C4-2B (cell line): ENCODE data around the gene EIF4EBP3.
"Not testable (repeated sequence)": the region's sequence is repeated elsewhere in the genome, so short reads cannot be mapped to it uniquely, and the experiment has no call there.

Experiments
- H3K27ac ChIP-seq: fragments of 450-650 bp; 2 replicates; pipeline ENCODE4 v1.5.1; 2017
- CTCF ChIP-seq: fragments of 450-650 bp; conservative IDR thresholded peaks from 2 replicates; pipeline ENCODE4 v1.5.1; 2017; ENCODE audit warnings: mild to moderate bottlenecking
- ZFX ChIP-seq: fragments of 450-650 bp; IDR thresholded peaks from 2 replicates; pipeline ENCODE4 v1.6.1; 2017

Gene EIF4EBP3

GRCh38 chr5:140587495-140587894 lies 40.0 kb downstream of the EIF4EBP3 start:
- TF ChIP-seq CTCF = no peak
- TF ChIP-seq ZFX = no peak
- no peak overlapping the region for H3K27ac ChIP-seq

- H3K27ac ChIP-seq = no peak overlapping the region
Measured at GRCh38 chr5:140588311-140589070, 41.0 kb downstream of the EIF4EBP3 start.

GRCh38 chr5:140590861-140591260 lies 43.4 kb downstream of the EIF4EBP3 start:
- no peak overlapping the region for H3K27ac ChIP-seq
- no peak for TF ChIP-seq CTCF

More at GRCh38 chr5:140588311-140589070, 41.0 kb downstream of the EIF4EBP3 start:
- no peak for TF ChIP-seq ZFX
- no peak for TF ChIP-seq CTCF

- no peak for TF ChIP-seq ZFX
- TF ChIP-seq CTCF = no peak
- no peak overlapping the region for H3K27ac ChIP-seq
Measured at GRCh38 chr5:140591747-140592372, 44.4 kb downstream of the EIF4EBP3 start.

GRCh38 chr5:140593070-140593469 lies 45.6 kb downstream of the EIF4EBP3 start:
- H3K27ac ChIP-seq = not testable (repeated sequence)

GRCh38 chr5:140594169-140594568 lies 46.7 kb downstream of the EIF4EBP3 start:
- no peak for TF ChIP-seq CTCF
- no peak for TF ChIP-seq ZFX
- no peak overlapping the region for H3K27ac ChIP-seq

- H3K27ac ChIP-seq = no peak overlapping the region
- TF ChIP-seq CTCF (no peak), ZFX (no peak)
Measured at GRCh38 chr5:140595538-140596300, 48.3 kb downstream of the EIF4EBP3 start.
